PC-9 (cell line): Measurements from ENCODE around the gene RTF1.

Experiments used
- EZH2 ChIP-seq: fragments of 200-600 bp; sonication (generic); IDR thresholded peaks from 2 replicates; pipeline ENCODE4 v1.8.0; 2017; ENCODE audit warnings: antibody characterized with exemption, low read depth
- TF ChIP-seq, protein P1 (sequence below): fragments of 200-600 bp; sonication (generic); conservative IDR thresholded peaks from 2 replicates; pipeline ENCODE4 v1.6.1; 2017; ENCODE audit warnings: mixed run types, antibody characterized with exemption, mild to moderate bottlenecking, moderate library complexity

- TF ChIP-seq, protein P1, sequence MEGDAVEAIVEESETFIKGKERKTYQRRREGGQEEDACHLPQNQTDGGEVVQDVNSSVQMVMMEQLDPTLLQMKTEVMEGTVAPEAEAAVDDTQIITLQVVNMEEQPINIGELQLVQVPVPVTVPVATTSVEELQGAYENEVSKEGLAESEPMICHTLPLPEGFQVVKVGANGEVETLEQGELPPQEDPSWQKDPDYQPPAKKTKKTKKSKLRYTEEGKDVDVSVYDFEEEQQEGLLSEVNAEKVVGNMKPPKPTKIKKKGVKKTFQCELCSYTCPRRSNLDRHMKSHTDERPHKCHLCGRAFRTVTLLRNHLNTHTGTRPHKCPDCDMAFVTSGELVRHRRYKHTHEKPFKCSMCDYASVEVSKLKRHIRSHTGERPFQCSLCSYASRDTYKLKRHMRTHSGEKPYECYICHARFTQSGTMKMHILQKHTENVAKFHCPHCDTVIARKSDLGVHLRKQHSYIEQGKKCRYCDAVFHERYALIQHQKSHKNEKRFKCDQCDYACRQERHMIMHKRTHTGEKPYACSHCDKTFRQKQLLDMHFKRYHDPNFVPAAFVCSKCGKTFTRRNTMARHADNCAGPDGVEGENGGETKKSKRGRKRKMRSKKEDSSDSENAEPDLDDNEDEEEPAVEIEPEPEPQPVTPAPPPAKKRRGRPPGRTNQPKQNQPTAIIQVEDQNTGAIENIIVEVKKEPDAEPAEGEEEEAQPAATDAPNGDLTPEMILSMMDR = no peak
- TF ChIP-seq EZH2 = no peak
Measured at GRCh38 chr15:41487802-41488201, 70.9 kb downstream of the RTF1 start.
